ENCODE results near the gene CHD9.

- TF ChIP-seq, protein P1, sequence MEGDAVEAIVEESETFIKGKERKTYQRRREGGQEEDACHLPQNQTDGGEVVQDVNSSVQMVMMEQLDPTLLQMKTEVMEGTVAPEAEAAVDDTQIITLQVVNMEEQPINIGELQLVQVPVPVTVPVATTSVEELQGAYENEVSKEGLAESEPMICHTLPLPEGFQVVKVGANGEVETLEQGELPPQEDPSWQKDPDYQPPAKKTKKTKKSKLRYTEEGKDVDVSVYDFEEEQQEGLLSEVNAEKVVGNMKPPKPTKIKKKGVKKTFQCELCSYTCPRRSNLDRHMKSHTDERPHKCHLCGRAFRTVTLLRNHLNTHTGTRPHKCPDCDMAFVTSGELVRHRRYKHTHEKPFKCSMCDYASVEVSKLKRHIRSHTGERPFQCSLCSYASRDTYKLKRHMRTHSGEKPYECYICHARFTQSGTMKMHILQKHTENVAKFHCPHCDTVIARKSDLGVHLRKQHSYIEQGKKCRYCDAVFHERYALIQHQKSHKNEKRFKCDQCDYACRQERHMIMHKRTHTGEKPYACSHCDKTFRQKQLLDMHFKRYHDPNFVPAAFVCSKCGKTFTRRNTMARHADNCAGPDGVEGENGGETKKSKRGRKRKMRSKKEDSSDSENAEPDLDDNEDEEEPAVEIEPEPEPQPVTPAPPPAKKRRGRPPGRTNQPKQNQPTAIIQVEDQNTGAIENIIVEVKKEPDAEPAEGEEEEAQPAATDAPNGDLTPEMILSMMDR (IDR thresholded peaks at IDR 0.05): no peak
- no peak for TF ChIP-seq POLR2A (IDR thresholded peaks at IDR 0.05)
Measured at GRCh38 chr16:53234836-53235235, 180.0 kb downstream of the CHD9 start.
